A549 (cell line): Measurements from ENCODE around the gene MAFG.

Experiments used
- EP300 ChIP-seq, 2 experiments: fragments of >200 bp; sonication (Bioruptor Twin); formaldehyde crosslinking; IDR thresholded peaks; 2 replicates in 1 of 2; 3 replicates in 1 of 2; pipeline ENCODE4 v1.6.1; 2016 to 2017
- HEYL ChIP-seq: fragments of 250-450 bp; sonication (Bioruptor Pico); IDR thresholded peaks from 2 replicates; pipeline ENCODE4 v1.8.0; 2021; ENCODE audit warnings: mild to moderate bottlenecking, moderate library complexity
- JUN ChIP-seq, 2 experiments: fragments of >200 bp; sonication (Bioruptor Twin); formaldehyde crosslinking; IDR thresholded peaks; 2 replicates in 1 of 2; 3 replicates in 1 of 2; pipeline ENCODE4 v1.6.1; 2016 to 2017
- JUNB ChIP-seq: fragments of >200 bp; sonication (Bioruptor Twin); formaldehyde crosslinking; IDR thresholded peaks from 2 replicates; pipeline ENCODE4 v1.6.1; 2016
- MAFK ChIP-seq: fragments of 450-650 bp; IDR thresholded peaks from 2 replicates; pipeline ENCODE4 v1.6.1; 2014; ENCODE audit not compliant: partially characterized antibody
- MAZ ChIP-seq: fragments of 150-350 bp; IDR thresholded peaks from 2 replicates; pipeline ENCODE4 v1.6.1; 2014; ENCODE audit warnings: antibody characterized with exemption, low read depth, low read length, borderline replicate concordance
- POLR2A ChIP-seq: IDR thresholded peaks from 2 replicates; pipeline ENCODE4 v1.6.1; 2012; ENCODE audit warnings: mild to moderate bottlenecking, low read length
- RAD21 ChIP-seq, 2 experiments: fragments of >200 bp in 1 of 2; sonication (Bioruptor Twin) in 1 of 2; formaldehyde crosslinking in 1 of 2; IDR thresholded peaks in 1 of 2; conservative IDR thresholded peaks in 1 of 2; 2 replicates in 1 of 2; 3 replicates in 1 of 2; pipeline ENCODE4 v1.6.1; 2012 to 2018; ENCODE audit warnings: inconsistent platforms in 1 of 2
- RFX5 ChIP-seq: fragments of 450-650 bp; IDR thresholded peaks from 2 replicates; pipeline ENCODE4 v1.7.1; 2014; ENCODE audit warnings: antibody characterized with exemption, mild to moderate bottlenecking, moderate library complexity
- SREBF2 ChIP-seq: fragments of 450-650 bp; IDR thresholded peaks from 2 replicates; pipeline ENCODE4 v1.6.1; 2014; ENCODE audit warnings: mild to moderate bottlenecking, moderate library complexity
- ZC3H11A ChIP-seq: fragments of 450-650 bp; IDR thresholded peaks from 2 replicates; pipeline ENCODE4 v1.6.1; 2014; ENCODE audit warnings: antibody characterized with exemption, mild to moderate bottlenecking
- ZSCAN20 ChIP-seq: fragments of 250-450 bp; sonication (Bioruptor Pico); IDR thresholded peaks from 2 replicates; pipeline ENCODE4 v1.8.0; 2022; ENCODE audit warnings: mild to moderate bottlenecking, moderate library complexity
- TF ChIP-seq, protein P1 (sequence below): fragments of >200 bp; sonication (Bioruptor Twin); formaldehyde crosslinking; IDR thresholded peaks from 3 replicates; pipeline ENCODE4 v1.5.1; 2016
- TF ChIP-seq, protein P2 (sequence below): fragments of 200-600 bp; sonication (generic); IDR thresholded peaks from 2 replicates; pipeline ENCODE4 v1.6.1; 2016; ENCODE audit warnings: antibody characterized with exemption, mild to moderate bottlenecking, moderate library complexity

DNA sequence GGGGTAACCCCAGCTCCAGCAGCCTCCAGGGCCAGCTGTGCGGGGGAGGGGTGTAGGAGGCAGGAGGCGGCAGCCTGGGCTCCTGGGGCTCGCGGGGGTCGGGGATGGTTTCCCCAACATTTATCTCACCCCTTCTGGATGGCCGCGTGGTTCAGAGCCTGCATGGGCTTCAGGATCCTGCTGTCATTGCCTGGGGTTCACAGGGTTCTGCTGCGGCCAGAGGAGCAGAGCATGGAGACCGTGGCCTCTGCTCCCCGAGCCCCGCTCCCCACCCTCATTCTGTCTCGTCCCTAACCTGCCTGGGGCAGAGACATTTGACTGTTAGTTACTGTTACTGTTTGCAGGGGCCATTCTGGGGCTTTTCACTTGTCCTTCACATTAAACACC, 14.6 kb upstream of the MAFG start:
- TF ChIP-seq, protein P1, sequence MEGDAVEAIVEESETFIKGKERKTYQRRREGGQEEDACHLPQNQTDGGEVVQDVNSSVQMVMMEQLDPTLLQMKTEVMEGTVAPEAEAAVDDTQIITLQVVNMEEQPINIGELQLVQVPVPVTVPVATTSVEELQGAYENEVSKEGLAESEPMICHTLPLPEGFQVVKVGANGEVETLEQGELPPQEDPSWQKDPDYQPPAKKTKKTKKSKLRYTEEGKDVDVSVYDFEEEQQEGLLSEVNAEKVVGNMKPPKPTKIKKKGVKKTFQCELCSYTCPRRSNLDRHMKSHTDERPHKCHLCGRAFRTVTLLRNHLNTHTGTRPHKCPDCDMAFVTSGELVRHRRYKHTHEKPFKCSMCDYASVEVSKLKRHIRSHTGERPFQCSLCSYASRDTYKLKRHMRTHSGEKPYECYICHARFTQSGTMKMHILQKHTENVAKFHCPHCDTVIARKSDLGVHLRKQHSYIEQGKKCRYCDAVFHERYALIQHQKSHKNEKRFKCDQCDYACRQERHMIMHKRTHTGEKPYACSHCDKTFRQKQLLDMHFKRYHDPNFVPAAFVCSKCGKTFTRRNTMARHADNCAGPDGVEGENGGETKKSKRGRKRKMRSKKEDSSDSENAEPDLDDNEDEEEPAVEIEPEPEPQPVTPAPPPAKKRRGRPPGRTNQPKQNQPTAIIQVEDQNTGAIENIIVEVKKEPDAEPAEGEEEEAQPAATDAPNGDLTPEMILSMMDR = no peak
- no peak for TF ChIP-seq JUN (IDR thresholded peaks at IDR 0.05)
- TF ChIP-seq RFX5 = no peak
- no peak for TF ChIP-seq MAFK
- TF ChIP-seq, protein P2, sequence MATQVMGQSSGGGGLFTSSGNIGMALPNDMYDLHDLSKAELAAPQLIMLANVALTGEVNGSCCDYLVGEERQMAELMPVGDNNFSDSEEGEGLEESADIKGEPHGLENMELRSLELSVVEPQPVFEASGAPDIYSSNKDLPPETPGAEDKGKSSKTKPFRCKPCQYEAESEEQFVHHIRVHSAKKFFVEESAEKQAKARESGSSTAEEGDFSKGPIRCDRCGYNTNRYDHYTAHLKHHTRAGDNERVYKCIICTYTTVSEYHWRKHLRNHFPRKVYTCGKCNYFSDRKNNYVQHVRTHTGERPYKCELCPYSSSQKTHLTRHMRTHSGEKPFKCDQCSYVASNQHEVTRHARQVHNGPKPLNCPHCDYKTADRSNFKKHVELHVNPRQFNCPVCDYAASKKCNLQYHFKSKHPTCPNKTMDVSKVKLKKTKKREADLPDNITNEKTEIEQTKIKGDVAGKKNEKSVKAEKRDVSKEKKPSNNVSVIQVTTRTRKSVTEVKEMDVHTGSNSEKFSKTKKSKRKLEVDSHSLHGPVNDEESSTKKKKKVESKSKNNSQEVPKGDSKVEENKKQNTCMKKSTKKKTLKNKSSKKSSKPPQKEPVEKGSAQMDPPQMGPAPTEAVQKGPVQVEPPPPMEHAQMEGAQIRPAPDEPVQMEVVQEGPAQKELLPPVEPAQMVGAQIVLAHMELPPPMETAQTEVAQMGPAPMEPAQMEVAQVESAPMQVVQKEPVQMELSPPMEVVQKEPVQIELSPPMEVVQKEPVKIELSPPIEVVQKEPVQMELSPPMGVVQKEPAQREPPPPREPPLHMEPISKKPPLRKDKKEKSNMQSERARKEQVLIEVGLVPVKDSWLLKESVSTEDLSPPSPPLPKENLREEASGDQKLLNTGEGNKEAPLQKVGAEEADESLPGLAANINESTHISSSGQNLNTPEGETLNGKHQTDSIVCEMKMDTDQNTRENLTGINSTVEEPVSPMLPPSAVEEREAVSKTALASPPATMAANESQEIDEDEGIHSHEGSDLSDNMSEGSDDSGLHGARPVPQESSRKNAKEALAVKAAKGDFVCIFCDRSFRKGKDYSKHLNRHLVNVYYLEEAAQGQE = no peak
- no peak for TF ChIP-seq RAD21 (conservative IDR thresholded peaks at IDR 0.05 in 1 of 2, IDR thresholded peaks at IDR 0.05 in 1 of 2)
- TF ChIP-seq POLR2A = no peak
- no peak for TF ChIP-seq MAZ
- TF ChIP-seq ZSCAN20 (CRISPR knock-in tag) = no peak
- TF ChIP-seq SREBF2 = no peak
- no peak for TF ChIP-seq HEYL
- TF ChIP-seq ZC3H11A = no peak
- no peak for TF ChIP-seq EP300 (IDR thresholded peaks at IDR 0.05)
- no peak for TF ChIP-seq JUNB
